Panc1 (cell line): ENCODE data around the gene ENPP1.

Experiments
- CTCF ChIP-seq: fragments of 450-650 bp; IDR thresholded peaks from 2 replicates; pipeline ENCODE4 v1.5.1; 2017; ENCODE audit warnings: mild to moderate bottlenecking
- POLR2AphosphoS5 ChIP-seq: IDR thresholded peaks from 2 replicates; pipeline ENCODE4 v1.6.1; 2012; ENCODE audit warnings: mild to moderate bottlenecking, low read depth, low read length, moderate library complexity
- REST ChIP-seq, 2 experiments: IDR thresholded peaks; 2 replicates each; pipeline ENCODE4 v1.6.1; 2011 to 2012; ENCODE audit warnings: low read depth in 2 of 2, control low read depth in 1 of 2, low read length in 1 of 2, mild to moderate bottlenecking in 1 of 2, moderate library complexity in 1 of 2; ENCODE audit not compliant: insufficient read depth in 1 of 2

GRCh38 chr6:131844243-131844841, 36.5 kb downstream of the ENPP1 start:
- no peak for TF ChIP-seq CTCF
- no peak for TF ChIP-seq REST (IDR thresholded peaks at IDR 0.05; ENCODE audit: insufficient read depth in 1 of 2, low read depth in 2 of 2, low read length in 1 of 2)
- TF ChIP-seq POLR2AphosphoS5 = no peak
